Measurements from ENCODE around the gene TYROBP. TPM values are rescaled to one million over a fixed set of nuclear protein-coding genes. Genes with fewer than 3 reads are reported as not detected.
"Not testable (repeated sequence)": the region's sequence is repeated elsewhere in the genome, so short reads cannot be mapped to it uniquely, and the experiment has no call there.

TYROBP gene
- polyA plus RNA-seq (2011; rRNA removed) (not detected in 2 replicates), polyA minus RNA-seq (2011; rRNA and poly(A)+ RNA removed) (not detected in 2 replicates)

DNA sequence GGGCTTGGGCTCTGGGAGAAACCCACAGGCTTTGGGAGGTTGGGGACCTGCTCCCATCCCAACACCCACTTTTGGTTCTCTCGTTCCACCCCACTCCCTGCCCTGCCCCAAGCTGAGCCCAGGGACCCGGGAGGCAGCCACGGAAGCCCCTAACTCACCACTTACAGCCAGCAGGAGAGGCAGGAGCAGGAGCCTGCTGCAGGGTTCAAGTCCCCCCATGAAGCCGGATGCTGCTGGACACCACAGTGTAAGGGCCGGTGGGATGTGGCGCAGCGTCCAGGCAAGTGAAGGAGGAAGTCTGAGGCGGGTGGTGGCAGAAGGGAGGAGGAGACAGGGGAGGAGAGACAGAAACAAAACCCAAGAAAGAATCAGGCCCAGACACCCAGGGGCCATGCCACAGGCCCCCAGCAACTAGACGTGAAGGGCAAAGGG lies at the start of gene TYROBP:
TSS of gene TYROBP (minus strand) at position 286 of the 432 bp plus-strand sequence. CDS start at position 219, 67 bp downstream.
- Histone ChIP-seq H3K27ac (ENCODE audit: low read depth, low read length) (no peak within 1 kb of the TSS), H3K27me3 (ENCODE audit: control insufficient read depth, insufficient read depth, low read length) (no peaks in the 10 kb centered on the region), H3K4me3 (ENCODE audit: low read depth, low read length) (no peak within 1 kb of the TSS), H3K9me3 (ENCODE audit: control insufficient read depth, insufficient read depth, low read length) (no peaks in the 10 kb centered on the region)
- DNase-seq (ENCODE audit: low read depth, low spot score): no peak
- CTCF ChIA-PET: no interaction called here
- TF ChIP-seq, protein P1, sequence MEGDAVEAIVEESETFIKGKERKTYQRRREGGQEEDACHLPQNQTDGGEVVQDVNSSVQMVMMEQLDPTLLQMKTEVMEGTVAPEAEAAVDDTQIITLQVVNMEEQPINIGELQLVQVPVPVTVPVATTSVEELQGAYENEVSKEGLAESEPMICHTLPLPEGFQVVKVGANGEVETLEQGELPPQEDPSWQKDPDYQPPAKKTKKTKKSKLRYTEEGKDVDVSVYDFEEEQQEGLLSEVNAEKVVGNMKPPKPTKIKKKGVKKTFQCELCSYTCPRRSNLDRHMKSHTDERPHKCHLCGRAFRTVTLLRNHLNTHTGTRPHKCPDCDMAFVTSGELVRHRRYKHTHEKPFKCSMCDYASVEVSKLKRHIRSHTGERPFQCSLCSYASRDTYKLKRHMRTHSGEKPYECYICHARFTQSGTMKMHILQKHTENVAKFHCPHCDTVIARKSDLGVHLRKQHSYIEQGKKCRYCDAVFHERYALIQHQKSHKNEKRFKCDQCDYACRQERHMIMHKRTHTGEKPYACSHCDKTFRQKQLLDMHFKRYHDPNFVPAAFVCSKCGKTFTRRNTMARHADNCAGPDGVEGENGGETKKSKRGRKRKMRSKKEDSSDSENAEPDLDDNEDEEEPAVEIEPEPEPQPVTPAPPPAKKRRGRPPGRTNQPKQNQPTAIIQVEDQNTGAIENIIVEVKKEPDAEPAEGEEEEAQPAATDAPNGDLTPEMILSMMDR (IDR thresholded peaks at IDR 0.05; ENCODE audit: low read depth, low read length): no peak
- POLR2A ChIA-PET: no interaction called here

DNA sequence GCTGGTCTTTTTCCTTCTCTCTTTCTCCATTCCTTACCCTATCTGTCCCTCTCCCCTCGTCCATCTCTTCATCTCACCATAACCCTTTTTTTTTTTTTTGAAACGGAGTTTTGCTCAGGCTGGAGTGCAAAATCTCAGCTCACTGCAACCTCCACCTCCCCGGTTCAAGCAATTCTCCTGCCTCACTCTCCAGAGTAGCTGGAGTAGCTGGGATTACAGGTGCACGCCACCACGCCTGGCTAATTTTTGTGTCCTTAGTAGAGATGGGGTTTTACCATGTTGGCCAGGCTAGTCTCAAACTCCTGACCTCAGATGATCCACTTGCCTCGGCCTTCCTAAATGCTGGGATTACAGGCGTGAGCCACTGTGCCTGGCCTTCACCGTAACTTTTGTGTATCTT lies 49.3 kb upstream of the TYROBP start:
- CTCF ChIA-PET; DNase-seq (ENCODE audit: low read depth, low spot score); POLR2A ChIA-PET; H3K4me3 ChIP-seq (ENCODE audit: low read depth, low read length); H3K27ac ChIP-seq (ENCODE audit: low read depth, low read length); H3K9me3 ChIP-seq (ENCODE audit: control insufficient read depth, insufficient read depth, low read length): not testable (repeated sequence)
- peaks cover 35% of the 10 kb centered on the region for H3K27me3 ChIP-seq (ENCODE audit: control insufficient read depth, insufficient read depth, low read length)

DNA sequence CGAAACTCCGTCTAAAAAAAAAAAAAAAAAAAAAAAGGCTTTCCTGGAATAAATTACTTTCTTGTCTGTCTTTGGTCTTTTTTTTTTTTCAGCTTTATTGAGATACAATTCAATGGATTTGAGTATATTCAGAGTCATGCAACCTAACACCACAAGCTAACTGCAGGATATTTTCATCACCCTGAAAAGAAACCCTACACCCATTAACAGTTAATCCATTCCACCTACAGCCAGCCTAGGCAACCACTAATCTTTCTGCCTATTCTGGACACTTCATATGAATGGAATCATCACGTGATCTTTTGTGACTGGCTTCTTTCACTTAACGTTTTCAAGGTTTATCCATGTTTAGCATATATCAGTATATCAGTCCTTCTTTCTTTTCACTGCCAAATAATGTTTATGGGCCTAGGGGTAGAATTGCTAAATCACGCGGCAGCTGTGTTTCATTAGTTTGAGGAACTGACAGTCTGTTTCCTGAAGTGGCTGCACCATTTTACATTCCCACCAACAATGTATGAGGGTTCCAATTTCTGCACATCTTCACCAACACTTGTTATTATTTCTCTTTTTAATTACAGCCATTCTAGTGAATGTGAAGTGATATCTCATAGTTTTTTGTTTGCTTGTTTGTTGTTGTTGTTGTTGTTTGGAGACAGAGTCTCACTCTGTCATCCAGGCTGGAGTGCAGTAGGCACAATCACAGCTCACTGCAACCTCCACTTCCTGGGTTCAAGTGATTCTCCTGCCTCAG lies 48.0 kb upstream of the TYROBP start:
- no peak overlapping the region for H3K4me3 ChIP-seq (ENCODE audit: low read depth, low read length)
- TF ChIP-seq, protein P1 (IDR thresholded peaks at IDR 0.05; ENCODE audit: low read depth, low read length): no peak
- POLR2A ChIA-PET: no interaction called here
- no peak overlapping the region for H3K27ac ChIP-seq (ENCODE audit: low read depth, low read length)
- H3K27me3 ChIP-seq (ENCODE audit: control insufficient read depth, insufficient read depth, low read length): peaks cover 35% of the 10 kb centered on the region
- DNase-seq (ENCODE audit: low read depth, low spot score): no peak
- no peaks in the 10 kb centered on the region; the same call in 1 of the 2 replicates for H3K9me3 ChIP-seq (ENCODE audit: control insufficient read depth, insufficient read depth, low read length)
- CTCF ChIA-PET: interaction anchor here (0.6 kb wide), 1 partner anchor 210 kb away, joined by 8 read pairs; no protein-coding TSS in a partner anchor

DNA sequence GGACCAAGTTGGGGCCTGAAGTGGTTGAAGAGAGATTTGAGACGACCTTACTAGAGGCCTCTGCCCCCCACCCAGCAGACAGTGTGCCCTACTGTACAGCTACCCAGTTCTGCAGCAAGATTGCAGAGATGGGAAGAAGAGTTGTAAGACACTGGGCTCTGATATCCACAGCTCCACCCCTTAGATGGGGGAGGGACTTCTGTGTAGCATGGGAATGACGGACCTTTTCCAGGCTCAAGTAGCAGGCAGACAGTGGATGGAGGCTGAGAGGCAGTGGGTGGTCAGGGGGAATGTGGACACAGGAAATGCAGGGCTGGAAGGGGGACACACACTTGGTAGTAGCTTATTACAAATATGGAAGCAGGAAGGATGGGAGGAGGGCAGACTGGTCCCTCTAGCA lies 41.0 kb upstream of the TYROBP start:
- TF ChIP-seq, protein P1 (IDR thresholded peaks at IDR 0.05; ENCODE audit: low read depth, low read length): no peak
- no peak overlapping the region for H3K4me3 ChIP-seq (ENCODE audit: low read depth, low read length)
- CTCF ChIA-PET: interaction anchor here (0.7 to 1.1 kb wide), 2 partner anchors 9 to 11 kb away, joined by 3 to 5 read pairs; no protein-coding TSS in a partner anchor
- H3K27me3 ChIP-seq (ENCODE audit: control insufficient read depth, insufficient read depth, low read length): peaks cover 10% of the 10 kb centered on the region
- H3K27ac ChIP-seq (ENCODE audit: low read depth, low read length): no peak overlapping the region
- POLR2A ChIA-PET: no interaction called here
- DNase-seq (ENCODE audit: low read depth, low spot score): no peak
- H3K9me3 ChIP-seq (ENCODE audit: control insufficient read depth, insufficient read depth, low read length): no peaks in the 10 kb centered on the region

DNA sequence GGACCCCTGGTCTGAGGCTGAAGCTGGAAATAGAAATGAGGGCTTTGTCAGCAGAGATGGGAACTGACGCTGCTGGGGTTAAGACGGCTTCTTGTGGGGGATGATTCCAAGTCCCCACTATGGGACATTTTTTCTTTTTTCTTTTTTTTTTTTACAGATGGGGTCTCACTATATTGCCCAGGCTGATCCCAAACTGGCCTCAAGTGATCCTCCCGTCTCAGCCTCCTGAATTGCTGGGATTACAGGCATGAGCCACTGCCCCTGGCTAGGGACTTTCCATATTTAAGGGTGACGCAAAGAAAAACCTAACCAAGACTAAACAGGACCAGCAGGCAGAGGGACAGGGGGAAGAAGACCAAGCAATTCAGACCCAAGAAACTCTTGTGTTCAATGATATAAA lies 38.1 kb upstream of the TYROBP start:
- no peaks in the 10 kb centered on the region for H3K9me3 ChIP-seq (ENCODE audit: control insufficient read depth, insufficient read depth, low read length)
- ChIA-PET CTCF (interaction anchor here (0.5 to 1.6 kb wide), 2 partner anchors 16 to 20 kb away, joined by 4 to 6 read pairs; no protein-coding TSS in a partner anchor), POLR2A (no interaction called here)
- H3K27ac ChIP-seq (ENCODE audit: low read depth, low read length): no peak overlapping the region
- peaks cover 6% of the 10 kb centered on the region for H3K27me3 ChIP-seq (ENCODE audit: control insufficient read depth, insufficient read depth, low read length)
- TF ChIP-seq, protein P1 (IDR thresholded peaks at IDR 0.05; ENCODE audit: low read depth, low read length): no peak
- no peak overlapping the region for H3K4me3 ChIP-seq (ENCODE audit: low read depth, low read length)
- no peak for DNase-seq (ENCODE audit: low read depth, low spot score)

Data from AG04450 (cell line).